H9 (cell line): ENCODE data around the gene RAB39A. TPM values are rescaled to one million over a fixed set of nuclear protein-coding genes. Genes with fewer than 3 reads are reported as not detected.

ENCODE experiments used
- DNase-seq: peaks from one replicate; pipeline ENCODE4 v3.0.0-alpha.2; 2017
- H2AFZ ChIP-seq: one replicate; pipeline ENCODE4 v1.6.1; 2013; ENCODE audit warnings: mild to moderate bottlenecking, low read length, control low read depth, moderate library complexity
- H2AK5ac ChIP-seq: 2 replicates; pipeline ENCODE4 v1.6.1; 2013; ENCODE audit warnings: low read length, control low read depth, mixed read lengths; ENCODE audit not compliant: insufficient read length
- H2BK120ac ChIP-seq: one replicate; pipeline ENCODE4 v1.6.1; 2013; ENCODE audit warnings: low read depth, mild to moderate bottlenecking, low read length, control low read depth, inconsistent platforms; ENCODE audit not compliant: poor library complexity, severe bottlenecking
- H2BK12ac ChIP-seq: 2 replicates; pipeline ENCODE4 v1.6.1; 2013; ENCODE audit warnings: low read length, control low read depth, mixed read lengths, low read depth; ENCODE audit not compliant: insufficient read length
- H2BK15ac ChIP-seq: 2 replicates; pipeline ENCODE4 v1.6.1; 2013; ENCODE audit warnings: low read depth, low read length, control low read depth
- H2BK20ac ChIP-seq: one replicate; pipeline ENCODE4 v1.6.1; 2013; ENCODE audit warnings: low read depth, mild to moderate bottlenecking, low read length, control low read depth, inconsistent platforms; ENCODE audit not compliant: poor library complexity, severe bottlenecking
- H2BK5ac ChIP-seq: 2 replicates; pipeline ENCODE4 v1.6.1; 2013; ENCODE audit warnings: low read length, control low read depth, mixed read lengths; ENCODE audit not compliant: insufficient read length
- H3K14ac ChIP-seq: 2 replicates; pipeline ENCODE4 v1.6.1; 2013; ENCODE audit warnings: low read length, control low read depth; ENCODE audit not compliant: insufficient read depth
- H3K18ac ChIP-seq: 2 replicates; pipeline ENCODE4 v1.6.1; 2013; ENCODE audit warnings: low read depth, mild to moderate bottlenecking, mixed read lengths, low read length, control low read depth; ENCODE audit not compliant: insufficient read length
- H3K23ac ChIP-seq: 2 replicates; pipeline ENCODE4 v1.6.1; 2013; ENCODE audit warnings: low read length, control low read depth, mixed read lengths, low read depth; ENCODE audit not compliant: insufficient read length
- H3K23me2 ChIP-seq: 2 replicates; pipeline ENCODE4 v1.6.1; 2013; ENCODE audit warnings: low read depth, mild to moderate bottlenecking, mixed read lengths, low read length, control low read depth; ENCODE audit not compliant: insufficient read length, poor library complexity, severe bottlenecking
- H3K27ac ChIP-seq: 2 replicates; pipeline ENCODE4 v1.5.1; 2013; ENCODE audit warnings: low read length, control low read depth, mixed read lengths, low read depth; ENCODE audit not compliant: insufficient read length
- H3K27me3 ChIP-seq: 2 replicates; pipeline ENCODE4 v1.6.1; 2013; ENCODE audit warnings: low read length, control low read depth, inconsistent platforms; ENCODE audit not compliant: insufficient read depth
- H3K4ac ChIP-seq: 2 replicates; pipeline ENCODE4 v1.6.1; 2013; ENCODE audit warnings: low read depth, mild to moderate bottlenecking, control low read depth, inconsistent platforms, low read length, moderate library complexity
- H3K4me1 ChIP-seq: 2 replicates; pipeline ENCODE4 v1.6.1; 2013; ENCODE audit warnings: low read length, control low read depth, inconsistent platforms; ENCODE audit not compliant: insufficient read depth
- H3K4me2 ChIP-seq: 2 replicates; pipeline ENCODE4 v1.6.1; 2013; ENCODE audit warnings: low read length, control low read depth, mixed read lengths; ENCODE audit not compliant: insufficient read length, insufficient read depth
- H3K56ac ChIP-seq: 2 replicates; pipeline ENCODE4 v1.6.1; 2013; ENCODE audit warnings: low read depth, mild to moderate bottlenecking, mixed read lengths, low read length, control low read depth; ENCODE audit not compliant: insufficient read length
- H3K79me1 ChIP-seq: 2 replicates; pipeline ENCODE4 v1.6.1; 2013; ENCODE audit warnings: low read depth, mild to moderate bottlenecking, moderate library complexity, low read length, control low read depth, inconsistent platforms; ENCODE audit not compliant: insufficient read depth, poor library complexity, severe bottlenecking
- H3K79me2 ChIP-seq: 2 replicates; pipeline ENCODE4 v1.6.1; 2013; ENCODE audit warnings: low read length, control low read depth, inconsistent platforms; ENCODE audit not compliant: insufficient read depth
- H3K9ac ChIP-seq: 2 replicates; pipeline ENCODE4 v1.6.1; 2013; ENCODE audit warnings: low read length, control low read depth, mixed read lengths; ENCODE audit not compliant: insufficient read length; ENCODE audit errors: extremely low read depth
- H3K9me3 ChIP-seq: one replicate; pipeline ENCODE4 v1.6.1; 2013; ENCODE audit warnings: low read depth, low read length, inconsistent platforms; ENCODE audit not compliant: control insufficient read depth
- H3T11ph ChIP-seq: one replicate; pipeline ENCODE4 v1.6.1; 2013; ENCODE audit warnings: mild to moderate bottlenecking, low read length, control low read depth, inconsistent platforms
- H4K20me1 ChIP-seq: one replicate; pipeline ENCODE4 v1.6.1; 2013; ENCODE audit not compliant: control insufficient read depth, insufficient read length, insufficient read depth
- H4K5ac ChIP-seq: 2 replicates; pipeline ENCODE4 v1.6.1; 2013; ENCODE audit warnings: low read depth, mild to moderate bottlenecking, mixed read lengths, low read length, control low read depth; ENCODE audit not compliant: insufficient read length
- H4K8ac ChIP-seq: replicated peaks from 2 replicates; pipeline ENCODE4 v1.6.1; 2013; ENCODE audit warnings: low read length, control low read depth, mixed read lengths, low read depth; ENCODE audit not compliant: insufficient read length
- H4K91ac ChIP-seq: 2 replicates; pipeline ENCODE4 v1.6.1; 2013; ENCODE audit warnings: low read depth, mild to moderate bottlenecking, moderate library complexity, mixed read lengths, low read length, control low read depth; ENCODE audit not compliant: insufficient read length
- H3K27ac Mint-ChIP-seq, 3 experiments: 2 replicates in 2 of 3; 3 replicates in 1 of 3; pipeline ENCODE4 v1.8.0; 2020 to 2021; ENCODE audit warnings: mixed read lengths in 3 of 3, mild to moderate bottlenecking in 1 of 3, moderate library complexity in 1 of 3
- H3K27me3 Mint-ChIP-seq: 2 replicates; pipeline ENCODE4 v1.8.0; 2021; ENCODE audit warnings: low read depth, mild to moderate bottlenecking, moderate library complexity, mixed read lengths
- H3K36me3 Mint-ChIP-seq, 3 experiments: 2 replicates in 2 of 3; 3 replicates in 1 of 3; pipeline ENCODE4 v1.8.0; 2020 to 2021; ENCODE audit warnings: low read depth in 3 of 3, mixed read lengths in 3 of 3; ENCODE audit not compliant: insufficient read depth in 1 of 3
- H3K4me1 Mint-ChIP-seq, 2 experiments: 2 replicates each; pipeline ENCODE4 v1.8.0; 2020; ENCODE audit warnings: mixed read lengths in 2 of 2
- H3K4me3 Mint-ChIP-seq, 2 experiments: 2 replicates in 1 of 2; 3 replicates in 1 of 2; pipeline ENCODE4 v1.8.0; 2020 to 2021; ENCODE audit warnings: mild to moderate bottlenecking in 2 of 2, mixed read lengths in 2 of 2, moderate library complexity in 1 of 2
- H3K9me3 Mint-ChIP-seq, 2 experiments: 2 replicates in 1 of 2; 3 replicates in 1 of 2; pipeline ENCODE4 v1.8.0; 2020; ENCODE audit warnings: mild to moderate bottlenecking in 2 of 2, mixed read lengths in 2 of 2, moderate library complexity in 1 of 2
- CTCF ChIP-seq: fragments of 200-600 bp; sonication (generic); conservative IDR thresholded peaks from 3 replicates; pipeline ENCODE4 v1.8.0; 2021; ENCODE audit warnings: antibody characterized with exemption, mild to moderate bottlenecking
- WGBS: extraction: QIAGEN DNeasy Blood & Tissue Kit; methylation state at CpG from one replicate; pipeline ENCODE4 v1.1.7; 2013; ENCODE audit warnings: missing lambda C conversion rate, low lambda C conversion rate, mixed read lengths; ENCODE audit not compliant: insufficient read length; ENCODE audit errors: extremely low coverage; 5-methylcytosine and 5-hydroxymethylcytosine counted together
- total RNA-seq: library from RNA; stranded (reverse); gene quantifications from 2 replicates; pipeline ENCODE4 v1.2.1, GENCODE V29; 2021

The RAB39A gene
- total RNA-seq, 1 experiment from 2014 or later, result 9.7 TPM

GRCh38 chr11:107931206-107931605 lies 3.0 kb downstream of the RAB39A start:
- Histone ChIP-seq H3K9me3 (no peaks in the 10 kb centered on the region), H2AFZ (no peak overlapping the region), H3K79me2 (peaks cover 3% of the 10 kb centered on the region; the same call in 1 of the 2 replicates), H4K91ac (no peak overlapping the region), H3K27ac (no peak overlapping the region), H3K14ac (no peak overlapping the region), H4K20me1 (no peaks in the 10 kb centered on the region), H3K79me1 (no peaks in the 10 kb centered on the region), H3K27me3 (no peaks in the 10 kb centered on the region), H3K4me2 (no peak overlapping the region), H3K4me1 (no peaks in the 10 kb centered on the region; the same call in 1 of the 2 replicates), H2BK5ac (no peak overlapping the region), H2AK5ac (no peak overlapping the region), H2BK12ac (no peak overlapping the region), H3K56ac (no peak overlapping the region), H2BK20ac (no peak overlapping the region), H3K9ac (no peak overlapping the region), H4K5ac (no peak overlapping the region), H3K4ac (no peak overlapping the region), H3K23ac (no peak overlapping the region), H2BK15ac (no peak overlapping the region), H3K23me2 (peaks cover 5% of the 10 kb centered on the region), H3K18ac (no peak overlapping the region), H3T11ph (no peak overlapping the region), H2BK120ac (no peak overlapping the region), H4K8ac (no peak overlapping the region)
- Mint-ChIP-seq H3K36me3 (peaks cover 5 to 8% (median 5%) of the 10 kb centered on the region in 3 experiments), H3K27me3 (no peaks in the 10 kb centered on the region), H3K4me1 (peaks cover 9 to 13% of the 10 kb centered on the region in 2 experiments), H3K27ac (no peak overlapping the region), H3K9me3 (peaks cover 0 to under 1% of the 10 kb centered on the region in 2 experiments; a peak in 2 of 5 replicates), H3K4me3 (no peak overlapping the region)
- whole genome bisulfite sequencing, result no CpG with 5 or more reads among the region's 7 CpGs
- TF ChIP-seq CTCF, result no peak
- no peak for DNase-seq
